GM12873 (cell line): Measurements from ENCODE around the gene ZNF609.

ENCODE experiments used
- TF ChIP-seq, protein P1 (sequence below): IDR thresholded peaks from 2 replicates; pipeline ENCODE4 v1.5.1; 2012; ENCODE audit warnings: low read depth, mild to moderate bottlenecking, moderate library complexity, low read length, control low read depth; ENCODE audit not compliant: insufficient read depth; ENCODE audit errors: missing control alignments

The ZNF609 gene

DNA sequence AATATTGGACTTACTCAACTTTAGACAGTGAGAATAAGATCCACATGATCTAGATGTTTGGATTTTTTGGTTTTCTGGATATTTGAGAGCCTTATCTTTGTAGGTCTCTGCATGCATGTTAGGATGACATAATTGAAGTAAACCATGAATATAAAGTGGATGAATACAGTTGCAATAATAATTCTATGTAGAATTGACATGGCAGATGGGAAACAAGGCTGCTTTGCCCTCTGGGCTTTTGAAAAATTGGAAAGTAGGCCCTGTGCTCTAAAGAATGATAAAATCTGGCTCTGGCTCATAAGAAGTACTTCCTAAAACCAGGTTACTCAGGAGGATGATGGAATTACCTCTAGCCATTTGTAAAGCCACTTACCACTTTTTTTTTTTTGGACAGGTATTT lies 86.9 kb downstream of the ZNF609 start:
- TF ChIP-seq, protein P1, sequence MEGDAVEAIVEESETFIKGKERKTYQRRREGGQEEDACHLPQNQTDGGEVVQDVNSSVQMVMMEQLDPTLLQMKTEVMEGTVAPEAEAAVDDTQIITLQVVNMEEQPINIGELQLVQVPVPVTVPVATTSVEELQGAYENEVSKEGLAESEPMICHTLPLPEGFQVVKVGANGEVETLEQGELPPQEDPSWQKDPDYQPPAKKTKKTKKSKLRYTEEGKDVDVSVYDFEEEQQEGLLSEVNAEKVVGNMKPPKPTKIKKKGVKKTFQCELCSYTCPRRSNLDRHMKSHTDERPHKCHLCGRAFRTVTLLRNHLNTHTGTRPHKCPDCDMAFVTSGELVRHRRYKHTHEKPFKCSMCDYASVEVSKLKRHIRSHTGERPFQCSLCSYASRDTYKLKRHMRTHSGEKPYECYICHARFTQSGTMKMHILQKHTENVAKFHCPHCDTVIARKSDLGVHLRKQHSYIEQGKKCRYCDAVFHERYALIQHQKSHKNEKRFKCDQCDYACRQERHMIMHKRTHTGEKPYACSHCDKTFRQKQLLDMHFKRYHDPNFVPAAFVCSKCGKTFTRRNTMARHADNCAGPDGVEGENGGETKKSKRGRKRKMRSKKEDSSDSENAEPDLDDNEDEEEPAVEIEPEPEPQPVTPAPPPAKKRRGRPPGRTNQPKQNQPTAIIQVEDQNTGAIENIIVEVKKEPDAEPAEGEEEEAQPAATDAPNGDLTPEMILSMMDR = no peak

DNA sequence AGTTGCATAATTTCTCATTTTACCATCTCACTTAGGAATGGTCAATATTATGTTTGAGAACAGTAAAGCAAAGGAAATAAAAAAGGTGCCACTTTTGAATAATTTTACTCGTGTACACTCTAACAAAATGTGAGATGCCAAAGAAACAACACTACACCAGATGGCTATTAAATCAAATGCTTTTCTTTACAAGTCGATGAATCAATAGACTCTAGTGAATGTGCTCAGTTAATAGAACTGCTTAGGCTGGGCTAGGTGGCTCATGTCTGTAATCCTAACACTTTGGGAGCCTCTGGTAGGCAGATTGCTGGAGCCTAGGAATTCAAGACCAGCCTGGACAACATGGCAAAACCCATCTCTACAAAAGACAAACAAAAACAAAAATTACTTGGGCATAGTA lies 87.9 kb downstream of the ZNF609 start:
- TF ChIP-seq, protein P1 = no peak

DNA sequence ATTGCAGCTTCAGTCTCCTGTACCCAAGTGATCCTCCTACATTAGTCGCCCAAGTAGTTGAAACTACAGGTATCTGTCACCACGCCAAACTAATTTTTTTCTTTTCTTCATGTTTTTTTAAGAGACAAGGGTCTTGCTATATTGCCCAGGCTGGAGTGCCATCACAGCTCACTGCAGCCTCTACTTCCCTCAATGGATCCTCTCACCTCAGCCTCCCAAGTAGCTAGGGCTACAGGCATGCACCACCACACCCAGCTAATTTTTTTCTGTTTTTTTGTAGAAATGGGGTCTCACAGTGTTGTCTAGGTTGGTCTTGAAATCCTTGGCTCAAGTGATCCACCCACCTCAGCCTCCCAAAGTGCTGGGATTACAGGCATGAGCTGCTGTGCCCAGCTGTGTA lies 89.5 kb downstream of the ZNF609 start:
- TF ChIP-seq, protein P1 = no peak

DNA sequence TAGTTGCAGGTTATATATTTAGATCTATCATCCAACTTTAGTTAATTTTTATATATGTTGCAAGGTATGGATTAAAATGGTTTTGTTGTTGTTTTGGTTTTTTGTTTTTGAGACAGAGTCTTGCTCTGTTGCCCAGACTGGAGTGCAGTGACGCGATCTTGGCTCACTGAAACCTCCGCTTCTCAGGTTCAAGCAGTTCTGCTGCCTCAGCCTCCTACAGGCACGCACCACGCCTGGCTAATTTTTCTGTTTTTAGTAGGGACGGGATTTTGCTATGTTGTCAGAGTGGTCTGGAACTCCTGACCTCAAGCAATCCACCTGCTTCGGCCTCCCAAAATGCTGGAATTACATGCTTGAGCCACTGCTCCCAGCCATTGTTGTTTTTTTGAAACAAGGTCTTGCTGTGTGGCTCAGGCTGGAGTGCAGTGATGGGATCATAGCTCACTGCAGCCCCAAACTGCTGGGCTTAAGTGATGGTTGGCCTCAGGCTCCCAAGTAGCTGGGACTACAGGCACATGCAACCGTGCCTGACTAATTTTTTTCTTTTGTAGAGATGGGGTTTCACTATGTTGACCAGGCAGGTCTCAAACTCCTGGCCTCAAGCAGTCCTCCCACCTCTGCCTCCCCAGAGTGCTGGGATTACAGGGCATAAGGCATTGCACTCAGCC lies 92.0 kb downstream of the ZNF609 start:
- TF ChIP-seq, protein P1 = no peak

DNA sequence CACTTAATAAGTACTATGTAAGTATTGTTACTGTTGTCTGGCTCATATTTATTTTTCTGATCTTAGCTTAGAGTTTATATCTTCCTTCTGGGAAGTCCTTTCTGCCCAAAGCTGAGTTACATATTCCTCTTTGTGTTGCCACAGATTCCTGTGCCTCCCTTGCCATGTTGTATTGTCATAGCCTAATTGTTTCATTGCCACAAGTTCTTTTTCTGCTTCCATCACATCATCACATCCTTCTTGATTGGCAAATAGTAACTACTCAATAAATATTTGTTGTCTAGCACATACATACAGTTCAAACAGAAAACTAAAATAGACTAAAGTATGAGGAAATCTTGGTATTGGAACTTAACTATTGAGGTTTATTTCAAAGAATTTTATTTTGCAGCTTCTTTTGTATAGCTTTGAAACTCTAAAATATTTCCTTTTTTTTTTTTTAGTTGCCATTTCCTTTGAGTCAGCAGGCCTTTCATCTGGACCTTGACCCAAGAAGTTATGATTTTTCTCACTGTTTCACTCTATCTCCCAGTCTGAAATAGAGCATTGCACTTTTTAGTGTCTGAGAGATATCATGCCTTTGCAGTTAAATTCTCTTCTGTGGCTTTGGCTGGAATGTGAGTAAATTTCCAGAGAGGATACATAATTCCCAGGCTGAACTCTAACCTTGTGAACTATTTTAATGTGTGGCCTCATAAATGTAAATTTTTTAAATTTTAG lies 98.2 kb downstream of the ZNF609 start:
- TF ChIP-seq, protein P1 = no peak

DNA sequence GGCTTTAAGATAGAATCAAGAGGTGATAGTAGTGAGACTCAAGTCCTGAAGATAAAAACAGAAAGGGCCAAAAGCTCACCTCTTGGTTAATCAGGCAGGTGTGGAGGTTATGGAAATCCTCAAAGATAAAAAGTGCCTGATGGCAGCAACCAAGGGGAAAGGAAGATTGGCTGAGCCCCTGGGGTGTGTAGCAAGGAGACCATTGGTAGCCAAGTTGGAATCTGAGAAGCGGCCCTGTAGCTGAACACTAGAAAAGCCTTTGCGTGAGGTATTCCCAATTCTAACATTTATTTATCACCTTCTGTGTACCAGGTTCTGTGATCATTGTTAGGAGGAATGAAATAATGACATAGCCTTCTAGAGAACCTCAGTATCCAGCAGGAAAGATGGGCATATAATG lies 98.9 kb downstream of the ZNF609 start:
- TF ChIP-seq, protein P1 = no peak

DNA sequence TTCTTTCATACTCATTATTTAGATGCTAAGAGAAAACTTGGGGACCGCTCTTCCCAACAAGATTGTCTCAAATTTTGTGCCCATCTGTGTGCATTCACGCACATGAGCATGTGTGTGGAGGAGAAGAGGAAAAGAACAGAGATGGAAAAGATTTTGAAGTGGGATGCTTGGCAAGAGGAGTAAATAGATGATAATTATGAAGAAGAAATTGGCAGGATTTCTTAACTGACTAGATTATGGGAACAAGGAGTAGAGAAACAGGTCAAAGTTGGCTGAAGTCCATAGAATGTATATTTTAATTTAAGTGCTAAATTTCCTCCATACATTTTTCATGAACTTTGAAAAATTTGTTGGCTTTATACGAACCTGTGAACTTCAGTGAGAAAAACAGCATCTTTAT lies 100.1 kb downstream of the ZNF609 start:
- TF ChIP-seq, protein P1 = no peak
